Natural killer cell (primary cell): ENCODE measurements around the gene TMEM33. TPM values are rescaled to one million over a fixed set of nuclear protein-coding genes. Genes with fewer than 3 reads are reported as not detected.

Experiments
- ATAC-seq, 3 donors: fragments of 150-1000 bp in 2 of 3; fragments of 200-7000 bp in 1 of 3; cut with Tn5 transposase; 1 replicate in 1 of 3; 2 replicates in 2 of 3; pipeline ENCODE4 v1.10.0; 2021; ENCODE audit warnings: mild to moderate bottlenecking in 2 of 3, moderate library complexity in 2 of 3
- DNase-seq, 2 donors: peaks; one replicate each; pipeline versions ENCODE4 v3.0.0 to v3.0.0-alpha.2; 2013 to 2021; ENCODE audit warnings: mixed read lengths in 1 of 2
- H3K27ac ChIP-seq: one replicate; pipeline ENCODE4 v1.5.1; 2013; ENCODE audit warnings: mild to moderate bottlenecking, low read length
- H3K27me3 ChIP-seq: one replicate; pipeline ENCODE4 v1.6.1; 2013; ENCODE audit warnings: low read length; ENCODE audit not compliant: control insufficient read depth, insufficient read depth
- H3K36me3 ChIP-seq: one replicate; pipeline ENCODE4 v1.6.1; 2013; ENCODE audit warnings: low read length; ENCODE audit not compliant: control insufficient read depth, insufficient read depth
- H3K4me1 ChIP-seq: one replicate; pipeline ENCODE4 v1.6.1; 2013; ENCODE audit warnings: low read length; ENCODE audit not compliant: control insufficient read depth, insufficient read depth
- H3K4me3 ChIP-seq: one replicate; pipeline ENCODE4 v1.5.1; 2013; ENCODE audit warnings: low read length
- H3K9me3 ChIP-seq: one replicate; pipeline ENCODE4 v1.6.1; 2013; ENCODE audit warnings: low read length; ENCODE audit not compliant: control insufficient read depth, insufficient read depth
- H3K27ac Mint-ChIP-seq, 2 donors: one replicate each; pipeline ENCODE4 v1.8.0; 2022; ENCODE audit warnings: mild to moderate bottlenecking in 2 of 2, mixed read lengths in 2 of 2, moderate library complexity in 1 of 2
- H3K27me3 Mint-ChIP-seq, 2 donors: one replicate each; pipeline ENCODE4 v1.8.0; 2022; ENCODE audit warnings: low read depth in 2 of 2, mixed read lengths in 2 of 2
- H3K36me3 Mint-ChIP-seq: one replicate; pipeline ENCODE4 v1.8.0; 2022; ENCODE audit warnings: mixed read lengths
- H3K4me1 Mint-ChIP-seq, 2 donors: one replicate each; pipeline ENCODE4 v1.8.0; 2022; ENCODE audit warnings: mixed read lengths in 2 of 2
- H3K4me3 Mint-ChIP-seq: one replicate; pipeline ENCODE4 v1.8.0; 2022; ENCODE audit warnings: mild to moderate bottlenecking, moderate library complexity, mixed read lengths
- H3K9me3 Mint-ChIP-seq, 2 donors: one replicate each; pipeline ENCODE4 v1.8.0; 2022; ENCODE audit warnings: mixed read lengths in 2 of 2
- WGBS: methylation state at CpG from one replicate; pipeline ENCODE4 v1.1.7; 2013; ENCODE audit warnings: missing lambda C conversion rate; ENCODE audit not compliant: insufficient coverage; 5-methylcytosine and 5-hydroxymethylcytosine counted together
- intact Hi-C: fragments of 100-400 bp; cut with micrococcal nuclease; formaldehyde crosslinking; loops from one replicate; pipeline ENCODE4 v1.14.2; 2022
- total RNA-seq, 4 donors: library from RNA; stranded (reverse); fragments of 120-200 nt in 1 of 4; gene quantifications; one replicate each; pipeline versions ENCODE4 v1.2.3 to v1.2.4, GENCODE V29; 2013 to 2022
- TF ChIP-seq, protein P1 (sequence below): fragments of 200-600 bp; IDR thresholded peaks from one replicate; pipeline ENCODE4 v1.8.0; 2022; ENCODE audit warnings: antibody characterized with exemption

TMEM33 gene
- total RNA-seq, 3 donors from 2014 or later (not counting 1 experiment from before 2014, with no cell fraction given), result 30.3 to 37.4 (median 33.5) TPM

DNA sequence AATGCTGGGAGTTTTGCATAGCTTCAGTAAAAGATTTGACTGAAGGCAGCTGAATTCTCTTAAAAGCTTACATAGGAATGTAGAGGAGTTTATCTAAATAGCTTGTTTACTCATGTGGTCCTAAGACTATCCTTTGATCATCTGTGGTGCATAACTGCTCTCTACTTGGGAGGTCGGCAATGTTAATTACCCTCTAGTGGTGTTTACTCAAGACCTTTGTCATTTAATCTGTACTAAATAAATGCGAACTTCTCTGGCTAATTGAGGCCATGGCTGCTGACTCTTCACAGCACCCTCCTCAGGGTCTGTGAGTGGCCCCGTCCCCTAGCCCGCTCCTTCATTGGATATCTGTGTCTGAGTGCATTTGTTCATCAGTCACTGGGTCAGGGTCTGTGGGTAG, 13.8 kb upstream of the TMEM33 start:
- 84% methylated on average over 4 of the region's 4 CpGs for WGBS
- Mint-ChIP-seq H3K27ac (no peak overlapping the region), H3K36me3 (no peaks in the 10 kb centered on the region), H3K9me3 (no peaks in the 10 kb centered on the region), H3K4me1 (no peaks in the 10 kb centered on the region), H3K27me3 (peaks cover 10 to 32% of the 10 kb centered on the region in 2 donors), H3K4me3 (no peak overlapping the region)
- no peak for ATAC-seq
- Histone ChIP-seq H3K27ac (no peak overlapping the region), H3K36me3 (no peaks in the 10 kb centered on the region), H3K9me3 (peaks cover 3% of the 10 kb centered on the region), H3K27me3 (no peaks in the 10 kb centered on the region), H3K4me1 (no peaks in the 10 kb centered on the region), H3K4me3 (no peak overlapping the region)
- TF ChIP-seq, protein P1, sequence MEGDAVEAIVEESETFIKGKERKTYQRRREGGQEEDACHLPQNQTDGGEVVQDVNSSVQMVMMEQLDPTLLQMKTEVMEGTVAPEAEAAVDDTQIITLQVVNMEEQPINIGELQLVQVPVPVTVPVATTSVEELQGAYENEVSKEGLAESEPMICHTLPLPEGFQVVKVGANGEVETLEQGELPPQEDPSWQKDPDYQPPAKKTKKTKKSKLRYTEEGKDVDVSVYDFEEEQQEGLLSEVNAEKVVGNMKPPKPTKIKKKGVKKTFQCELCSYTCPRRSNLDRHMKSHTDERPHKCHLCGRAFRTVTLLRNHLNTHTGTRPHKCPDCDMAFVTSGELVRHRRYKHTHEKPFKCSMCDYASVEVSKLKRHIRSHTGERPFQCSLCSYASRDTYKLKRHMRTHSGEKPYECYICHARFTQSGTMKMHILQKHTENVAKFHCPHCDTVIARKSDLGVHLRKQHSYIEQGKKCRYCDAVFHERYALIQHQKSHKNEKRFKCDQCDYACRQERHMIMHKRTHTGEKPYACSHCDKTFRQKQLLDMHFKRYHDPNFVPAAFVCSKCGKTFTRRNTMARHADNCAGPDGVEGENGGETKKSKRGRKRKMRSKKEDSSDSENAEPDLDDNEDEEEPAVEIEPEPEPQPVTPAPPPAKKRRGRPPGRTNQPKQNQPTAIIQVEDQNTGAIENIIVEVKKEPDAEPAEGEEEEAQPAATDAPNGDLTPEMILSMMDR, result no peak
- intact Hi-C loops, result no loop called here
- no peak for DNase-seq

DNA sequence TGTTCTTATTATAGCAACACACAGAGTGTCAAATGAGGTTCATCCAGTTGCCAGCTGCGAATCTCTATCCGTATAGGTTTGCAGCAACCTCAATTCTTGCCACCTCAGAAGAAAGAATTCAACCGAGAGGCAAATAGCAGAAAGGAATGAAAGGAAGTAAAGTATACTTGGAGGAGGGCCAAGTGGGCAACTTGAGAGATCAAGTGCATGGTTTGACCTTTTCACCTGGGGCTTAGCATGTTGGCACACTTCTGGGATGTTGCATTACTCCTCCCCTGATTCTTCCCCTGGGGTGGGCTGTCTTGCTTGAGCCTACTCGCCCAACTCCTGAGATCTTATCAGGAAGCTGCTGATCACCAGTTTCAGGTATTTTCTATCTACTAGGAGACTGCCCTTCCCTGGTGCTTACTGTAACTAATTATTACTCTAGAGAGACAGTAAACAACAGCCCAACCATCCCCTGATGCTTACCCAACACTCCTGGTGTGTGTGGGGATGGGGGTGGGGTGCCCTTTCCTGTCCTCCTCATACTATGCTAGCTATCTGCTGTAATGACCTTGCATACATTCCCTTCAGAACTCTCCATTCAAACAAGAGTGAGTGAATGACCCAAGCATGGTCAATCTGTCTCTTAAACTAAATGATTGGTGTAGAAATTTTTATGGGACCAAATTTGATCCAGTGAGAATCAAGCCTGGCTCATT, 7.3 kb upstream of the TMEM33 start:
- H3K4me3 Mint-ChIP-seq, result no peak overlapping the region
- peaks cover 8 to 34% of the 10 kb centered on the region in 2 donors for H3K27me3 Mint-ChIP-seq
- intact Hi-C loops, result no loop called here
- Histone ChIP-seq H3K9me3 (no peaks in the 10 kb centered on the region), H3K4me3 (no peak overlapping the region), H3K27me3 (no peaks in the 10 kb centered on the region), H3K27ac (no peak overlapping the region), H3K36me3 (no peaks in the 10 kb centered on the region), H3K4me1 (no peaks in the 10 kb centered on the region)
- no peaks in the 10 kb centered on the region for H3K4me1 Mint-ChIP-seq
- H3K9me3 Mint-ChIP-seq, result no peaks in the 10 kb centered on the region
- WGBS, result 81% methylated on average over 4 of the region's 4 CpGs
- no peak overlapping the region for H3K27ac Mint-ChIP-seq
- ATAC-seq (no peak), DNase-seq (no peak)
- no peaks in the 10 kb centered on the region for H3K36me3 Mint-ChIP-seq
- TF ChIP-seq, protein P1, result no peak

DNA sequence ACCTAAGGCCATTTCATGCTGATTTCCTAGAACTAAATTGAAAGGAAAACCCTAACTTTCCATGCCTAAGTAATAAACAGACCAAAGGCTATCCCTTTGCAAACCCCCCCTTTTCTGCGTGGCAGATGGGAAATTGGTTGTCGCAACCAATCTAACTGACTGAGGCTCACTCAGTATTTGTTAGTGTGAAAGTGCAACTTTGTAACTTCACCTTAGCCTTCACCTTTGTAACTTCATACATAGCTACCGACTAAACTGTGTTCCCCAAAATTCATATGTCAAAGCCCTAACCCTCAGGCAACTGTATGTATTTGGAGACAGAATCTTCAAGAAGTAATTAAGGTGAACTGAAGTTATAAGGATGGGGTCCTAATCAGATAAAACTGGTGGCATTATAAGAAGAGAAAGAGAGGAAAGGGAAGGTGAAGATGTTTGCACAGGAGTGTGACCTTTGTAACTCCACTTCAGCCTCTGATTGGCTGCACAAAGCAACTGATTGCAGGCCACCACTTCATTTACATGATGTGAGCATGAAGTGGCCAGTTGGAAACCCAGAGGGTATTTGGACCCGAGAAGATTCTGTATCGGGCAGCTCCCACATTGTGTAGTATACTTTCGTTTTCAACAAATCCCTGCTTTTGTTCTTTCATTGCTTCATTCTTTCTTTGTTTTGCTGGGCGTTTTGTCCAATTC, 4.9 kb upstream of the TMEM33 start:
- Histone ChIP-seq H3K9me3 (no peaks in the 10 kb centered on the region), H3K27ac (no peak overlapping the region), H3K36me3 (no peaks in the 10 kb centered on the region), H3K4me1 (peaks cover 5% of the 10 kb centered on the region), H3K27me3 (no peaks in the 10 kb centered on the region), H3K4me3 (no peak overlapping the region)
- DNase-seq (no peak), ATAC-seq (no peak)
- H3K4me3 Mint-ChIP-seq, result no peak overlapping the region
- H3K27ac Mint-ChIP-seq, result no peak overlapping the region
- peaks cover 11 to 12% of the 10 kb centered on the region in 2 donors for H3K4me1 Mint-ChIP-seq
- TF ChIP-seq, protein P1, result no peak
- peaks cover 8 to 19% of the 10 kb centered on the region in 2 donors for H3K27me3 Mint-ChIP-seq
- WGBS, result 94% methylated on average over 4 of the region's 7 CpGs
- no peaks in the 10 kb centered on the region for H3K9me3 Mint-ChIP-seq
- H3K36me3 Mint-ChIP-seq, result no peaks in the 10 kb centered on the region
- intact Hi-C loops, result no loop called here
